G401.6 (cell line): ENCODE results near the gene TIMM23.

Experiments
- FAIRE-seq: peaks from 2 replicates; lab custom pipeline; 2012; peaks lifted over from hg19 to GRCh38; lab: Jason Lieb, UNC

Gene TIMM23

DNA sequence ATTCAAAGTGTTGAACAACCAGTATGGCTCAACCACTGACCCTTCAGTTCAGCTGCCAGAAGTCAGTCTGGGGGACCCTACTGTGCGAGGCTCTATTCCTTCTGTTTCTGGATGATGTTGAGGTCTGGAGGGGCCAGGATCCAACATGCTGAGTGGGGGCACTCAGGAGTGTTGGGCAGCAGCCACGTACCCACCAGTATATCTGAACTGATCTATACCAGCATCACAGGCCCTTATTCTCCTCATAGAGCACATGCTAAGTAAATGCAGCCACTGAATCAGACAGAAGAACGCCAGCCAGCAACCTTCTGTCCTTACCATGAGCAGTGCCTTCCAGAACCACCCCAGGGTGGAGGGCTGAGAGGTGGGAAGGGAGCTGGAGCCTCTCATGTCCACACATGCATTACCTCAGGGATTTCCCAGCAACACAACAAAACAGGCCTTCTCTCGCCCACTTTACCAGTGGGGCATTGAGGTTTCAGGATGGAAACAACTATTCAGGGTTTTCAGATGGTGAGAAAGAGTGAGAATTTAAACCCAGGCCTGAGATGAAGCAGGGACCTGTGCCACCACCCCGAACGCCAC lies 80.6 kb downstream of the TIMM23 start:
- no peak for FAIRE-seq
